Liver (tissue), 9 donors: ENCODE measurements around the gene PFN1. TPM values are rescaled to one million over a fixed set of nuclear protein-coding genes. Genes with fewer than 3 reads are reported as not detected.
A peak's percentile ranks its signal among the peaks of the same experiment; 100 is the strongest.

Experiments
- DNase-seq: peaks from one replicate; pipeline ENCODE4 v3.0.0-alpha.2; 2017; ENCODE audit warnings: low spot score
- H3K27ac ChIP-seq, 2 donors: one replicate each; pipeline ENCODE4 v1.7.0; 2013; ENCODE audit warnings: inconsistent platforms in 2 of 2, low read length in 2 of 2, control low read depth in 1 of 2, low read depth in 1 of 2, mild to moderate bottlenecking in 1 of 2
- H3K27me3 ChIP-seq, 4 donors: one replicate each; pipeline versions ENCODE4 v1.6.1 to v1.7.0; 2013; ENCODE audit warnings: low read length in 3 of 4, inconsistent platforms in 1 of 4, mild to moderate bottlenecking in 1 of 4, moderate library complexity in 1 of 4; ENCODE audit not compliant: control insufficient read depth in 4 of 4, insufficient read depth in 4 of 4
- H3K36me3 ChIP-seq, 4 donors: one replicate each; pipeline versions ENCODE4 v1.6.1 to v1.7.0; 2013; ENCODE audit warnings: low read length in 3 of 4, mild to moderate bottlenecking in 3 of 4, low read depth in 1 of 4, moderate library complexity in 1 of 4; ENCODE audit not compliant: control insufficient read depth in 4 of 4, insufficient read depth in 3 of 4
- H3K4me1 ChIP-seq, 4 donors: one replicate each; pipeline versions ENCODE4 v1.6.1 to v1.7.0; 2013; ENCODE audit warnings: low read length in 3 of 4, mild to moderate bottlenecking in 3 of 4, moderate library complexity in 1 of 4; ENCODE audit not compliant: control insufficient read depth in 4 of 4, insufficient read depth in 4 of 4
- H3K4me3 ChIP-seq, 3 donors: one replicate each; pipeline versions ENCODE4 v1.6.1 to v1.7.0; 2013; ENCODE audit warnings: low read length in 3 of 3, control low read depth in 1 of 3, low read depth in 1 of 3, mild to moderate bottlenecking in 1 of 3
- H3K9ac ChIP-seq, 2 donors: one replicate each; pipeline ENCODE4 v1.7.0; 2013; ENCODE audit warnings: low read length in 2 of 2, mild to moderate bottlenecking in 2 of 2, moderate library complexity in 2 of 2, control low read depth in 1 of 2, low read depth in 1 of 2
- H3K9me3 ChIP-seq, 4 donors: one replicate each; pipeline versions ENCODE4 v1.6.1 to v1.7.0; 2013; ENCODE audit warnings: low read length in 3 of 4; ENCODE audit not compliant: control insufficient read depth in 4 of 4
- ATF3 ChIP-seq: IDR thresholded peaks from 2 replicates; pipeline ENCODE4 v1.6.1; 2016; ENCODE audit warnings: antibody characterized with exemption
- CTCF ChIP-seq: fragments of 150-350 bp; IDR thresholded peaks from 2 replicates; pipeline ENCODE4 v1.5.1; 2017; ENCODE audit warnings: improper control_type of control experiment, low read depth, low read length; ENCODE audit not compliant: missing input control
- EGR1 ChIP-seq, 2 donors: IDR thresholded peaks; 2 replicates each; pipeline ENCODE4 v1.6.1; 2016 to 2018; ENCODE audit warnings: antibody characterized with exemption in 2 of 2, low read depth in 2 of 2
- HNF4A ChIP-seq, 2 donors: conservative IDR thresholded peaks; 2 replicates each; pipeline ENCODE4 v1.6.1; 2016; ENCODE audit warnings: antibody characterized with exemption in 2 of 2, mild to moderate bottlenecking in 2 of 2
- HNF4G ChIP-seq: IDR thresholded peaks from 2 replicates; pipeline ENCODE4 v1.6.1; 2016; ENCODE audit warnings: antibody characterized with exemption
- MAX ChIP-seq: IDR thresholded peaks from 2 replicates; pipeline ENCODE4 v1.6.1; 2016; ENCODE audit warnings: antibody characterized with exemption
- NR2F2 ChIP-seq: IDR thresholded peaks from 2 replicates; pipeline ENCODE4 v1.6.1; 2016; ENCODE audit warnings: antibody characterized with exemption
- RAD21 ChIP-seq, 2 donors: IDR thresholded peaks; 2 replicates each; pipeline ENCODE4 v1.6.1; 2016; ENCODE audit warnings: antibody characterized with exemption in 2 of 2, mild to moderate bottlenecking in 2 of 2
- REST ChIP-seq: IDR thresholded peaks from 2 replicates; pipeline ENCODE4 v1.6.1; 2016; ENCODE audit warnings: antibody characterized with exemption, mild to moderate bottlenecking
- RXRA ChIP-seq, 2 donors: IDR thresholded peaks; 2 replicates each; pipeline ENCODE4 v1.6.1; 2017 to 2018; ENCODE audit warnings: antibody characterized with exemption in 2 of 2, mild to moderate bottlenecking in 1 of 2
- ZBTB33 ChIP-seq: IDR thresholded peaks from 2 replicates; pipeline ENCODE4 v1.6.1; 2016; ENCODE audit warnings: antibody characterized with exemption
- WGBS: extraction: QIAGEN DNeasy Blood & Tissue Kit; methylation state at CpG from one replicate; pipeline ENCODE4 v1.1.7; 2013; 5-methylcytosine and 5-hydroxymethylcytosine counted together
- polyA plus RNA-seq, 2 donors: library from polyadenylated mRNA; stranded (reverse) in 1 of 2; unstranded in 1 of 2; fragments of 200-250 nt in 1 of 2; fragments of >200 nt in 1 of 2; fragmentation: Nextera tagmentation in 1 of 2; extraction: Ambion mirVana in 1 of 2; gene quantifications; one replicate each; pipeline versions ENCODE4 v1.2.1 to v1.2.3, GENCODE V29; 2013 to 2015
- total RNA-seq, 2 donors: library from RNA; depleted of rRNA; stranded (reverse); fragments of >200 nt; gene quantifications; one replicate each; pipeline ENCODE4 v1.2.3, GENCODE V29; 2014
- donor health status: healthy.
- donor health status: healthy.
- donor health status: healthy.
- donor health status: healthy.
- donor health status: healthy.

Gene PFN1
- total and polyA plus RNA-seq, 4 donors = 150 to 672 (median 580) TPM

- 95% methylated on average over 11 of the region's 11 CpGs for WGBS
- no peak for DNase-seq
- TF ChIP-seq RAD21 (IDR thresholded peaks at IDR 0.05) (no peak), NR2F2 (no peak), CTCF (no peak), EGR1 (IDR thresholded peaks at IDR 0.05; ENCODE audit: low read depth in 2 of 2) (no peak), HNF4G (no peak), ATF3 (no peak)
- Histone ChIP-seq H3K27ac (no peak overlapping the region), H3K9me3 (no peaks in the 10 kb centered on the region), H3K27me3 (no peaks in the 10 kb centered on the region), H3K9ac (peak overlapping the region in 1 of 2 donors; percentile 69), H3K4me1 (peaks cover 8 to 47% (median 33%) of the 10 kb centered on the region in 4 donors), H3K4me3 (no peak overlapping the region), H3K36me3 (peaks cover 1 to 16% (median 11%) of the 10 kb centered on the region in 4 donors)
These were observed 10.2 kb downstream of the PFN1 start for GRCh38 chr17:4938069-4938491.

- Histone ChIP-seq H3K4me3 (no peak overlapping the region), H3K9ac (no peak overlapping the region), H3K9me3 (no peaks in the 10 kb centered on the region), H3K27ac (no peak overlapping the region), H3K36me3 (peaks cover 1 to 15% (median 8%) of the 10 kb centered on the region in 4 donors), H3K27me3 (no peaks in the 10 kb centered on the region), H3K4me1 (peaks cover 8 to 43% (median 30%) of the 10 kb centered on the region in 4 donors)
- DNase-seq = no peak
- TF ChIP-seq HNF4A (conservative IDR thresholded peaks at IDR 0.05) (no peak), RXRA (IDR thresholded peaks at IDR 0.05) (no peak), MAX (no peak), NR2F2 (no peak), REST (no peak), ZBTB33 (no peak), EGR1 (IDR thresholded peaks at IDR 0.05; ENCODE audit: low read depth in 2 of 2) (no peak)
- WGBS = 95% methylated on average over 16 of the region's 16 CpGs
These were observed 10.8 kb downstream of the PFN1 start for GRCh38 chr17:4937553-4937952.
